HCT116 (cell line): Measurements from ENCODE around the gene NETO1. TPM values are rescaled to one million over a fixed set of nuclear protein-coding genes. Genes with fewer than 3 reads are reported as not detected.

Experiments used
- ATAC-seq: fragments of 200-7000 bp; cut with Tn5 transposase; 2 replicates; pipeline ENCODE4 v1.9.1; 2020; ENCODE audit warnings: mild to moderate bottlenecking, moderate library complexity
- BruUV-seq: library from RNA; stranded (reverse); fragments of 400-500 nt; replicated peaks from 2 replicates; lab custom pipeline; 2021; lab: Mats Ljungman, UMichigan
- CTCF ChIA-PET: fragments of 300-600 bp; sonication (Branson Sonifier 250); formaldehyde crosslinking; loops from one replicate; lab custom pipeline; 2021; ENCODE audit warnings: antibody characterized with exemption; lab: Charles Lee
- POLR2A ChIA-PET: fragments of 300-600, 350-600 bp; sonication (Branson Sonifier 250); formaldehyde crosslinking; loops from one replicate; lab custom pipeline; 2021; ENCODE audit warnings: antibody characterized with exemption; lab: Charles Lee
- RAD21 ChIA-PET, 2 experiments: fragments of 300-600 bp; sonication (Branson Sonifier 250); formaldehyde crosslinking; loops; one replicate each; lab custom pipeline; 2023; ENCODE audit warnings: low total read pairs in 2 of 2; ENCODE audit not compliant: uncharacterized antibody in 2 of 2, unreplicated experiment in 2 of 2, low non-redundant PET in 1 of 2; lab: Charles Lee
- DNase-seq: peaks from one replicate; pipeline ENCODE4 v3.0.0-alpha.2; 2010; ENCODE audit warnings: low read depth, low spot score
- H2AFZ ChIP-seq: fragments of 200-600 bp; shearing (Covaris generic), sonication (generic); 2 replicates; pipeline ENCODE4 v1.6.1; 2017; ENCODE audit warnings: low read depth, mixed run types, mixed read lengths, antibody characterized with exemption, low read length; ENCODE audit not compliant: poor library complexity, severe bottlenecking
- H3K27ac ChIP-seq: 2 replicates; pipeline ENCODE4 v1.5.1; 2012; ENCODE audit warnings: low read depth, low read length
- H3K27me3 ChIP-seq: fragments of 200-600 bp; sonication (generic); 2 replicates; pipeline ENCODE4 v1.6.1; 2016; ENCODE audit warnings: mixed run types, low read length, mixed read lengths; ENCODE audit not compliant: insufficient read depth
- H3K36me3 ChIP-seq, 2 experiments: fragments of 200-500 bp in 1 of 2; fragments of 200-600 bp in 1 of 2; sonication (Bioruptor generic) in 1 of 2; sonication (generic) in 1 of 2; 2 replicates each; pipeline versions ENCODE4 v1.5.1 to v1.6.1; 2014 to 2016; ENCODE audit warnings: low read length in 2 of 2, inconsistent platforms in 1 of 2, mixed read lengths in 1 of 2, mixed run types in 1 of 2; ENCODE audit not compliant: insufficient read depth in 2 of 2, control insufficient read depth in 1 of 2
- H3K4me1 ChIP-seq, 2 experiments: fragments of 200-600 bp in 1 of 2; sonication (generic) in 1 of 2; 2 replicates each; pipeline versions ENCODE4 v1.5.1 to v1.6.1; 2012 to 2017; ENCODE audit warnings: low read length in 2 of 2, inconsistent platforms in 1 of 2, mild to moderate bottlenecking in 1 of 2, mixed read lengths in 1 of 2, mixed run types in 1 of 2, moderate library complexity in 1 of 2; ENCODE audit not compliant: insufficient read depth in 2 of 2, control insufficient read depth in 1 of 2
- H3K4me2 ChIP-seq: fragments of 200-600 bp; sonication (generic); 2 replicates; pipeline ENCODE4 v1.6.1; 2017; ENCODE audit warnings: mixed run types, low read length, mixed read lengths
- H3K4me3 ChIP-seq, 2 experiments: fragments of 200-600 bp in 1 of 2; sonication (generic) in 1 of 2; replicated peaks in 1 of 2; 2 replicates each; pipeline ENCODE4 v1.5.1; 2011 to 2016; ENCODE audit warnings: low read length in 2 of 2, control low read depth in 1 of 2, low read depth in 1 of 2, mild to moderate bottlenecking in 1 of 2, mixed read lengths in 1 of 2, mixed run types in 1 of 2
- H3K79me2 ChIP-seq: fragments of 200-600 bp; sonication (generic); 2 replicates; pipeline ENCODE4 v1.6.1; 2017; ENCODE audit warnings: mild to moderate bottlenecking, mixed run types, low read length, moderate library complexity, mixed read lengths; ENCODE audit not compliant: insufficient read depth
- H3K9ac ChIP-seq: fragments of 200-600 bp; sonication (generic); 2 replicates; pipeline ENCODE4 v1.6.1; 2016; ENCODE audit warnings: low read length, mixed read lengths
- H3K9me2 ChIP-seq: fragments of 200-600 bp; sonication (generic), shearing (Covaris generic); 2 replicates; pipeline ENCODE4 v1.6.1; 2017; ENCODE audit warnings: mixed run types, mild to moderate bottlenecking, moderate library complexity; ENCODE audit not compliant: insufficient read depth
- H3K9me3 ChIP-seq, 2 experiments: fragments of 200-500 bp in 1 of 2; fragments of 200-600 bp in 1 of 2; sonication (Bioruptor generic) in 1 of 2; sonication (generic) in 1 of 2; 2 replicates each; pipeline ENCODE4 v1.6.1; 2014 to 2017; ENCODE audit warnings: low read length in 2 of 2, mixed read lengths in 2 of 2, inconsistent platforms in 1 of 2, low read depth in 1 of 2, mild to moderate bottlenecking in 1 of 2, mixed run types in 1 of 2, moderate library complexity in 1 of 2; ENCODE audit not compliant: control insufficient read depth in 1 of 2, insufficient read depth in 1 of 2
- H4K20me1 ChIP-seq: fragments of 200-600 bp; sonication (generic), shearing (Covaris generic); 2 replicates; pipeline ENCODE4 v1.6.1; 2017; ENCODE audit warnings: mixed run types, mild to moderate bottlenecking, moderate library complexity; ENCODE audit not compliant: insufficient read depth
- EGR1 ChIP-seq: IDR thresholded peaks from 2 replicates; pipeline ENCODE4 v1.6.1; 2012; ENCODE audit warnings: low read depth
- ELF1 ChIP-seq: IDR thresholded peaks from 2 replicates; pipeline ENCODE4 v1.6.1; 2012; ENCODE audit warnings: low read depth, borderline replicate concordance
- JUND ChIP-seq: IDR thresholded peaks from 2 replicates; pipeline ENCODE4 v1.6.1; 2012
- POLR2AphosphoS5 ChIP-seq: IDR thresholded peaks from 2 replicates; pipeline ENCODE4 v1.6.1; 2011; ENCODE audit warnings: mild to moderate bottlenecking, low read depth, low read length, moderate library complexity
- REST ChIP-seq: IDR thresholded peaks from 2 replicates; pipeline ENCODE4 v1.6.1; 2012; ENCODE audit warnings: low read depth
- SRF ChIP-seq: IDR thresholded peaks from 2 replicates; pipeline ENCODE4 v1.6.1; 2012; ENCODE audit warnings: low read depth
- TCF7L2 ChIP-seq: IDR thresholded peaks from 2 replicates; pipeline ENCODE4 v1.7.0; 2011; ENCODE audit warnings: borderline replicate concordance, inconsistent platforms; ENCODE audit not compliant: insufficient read depth, insufficient read length; ENCODE audit errors: extremely low read depth
- ZBTB33 ChIP-seq: IDR thresholded peaks from 2 replicates; pipeline ENCODE4 v1.6.1; 2011; ENCODE audit warnings: mild to moderate bottlenecking, low read length, moderate library complexity; ENCODE audit not compliant: insufficient replicate concordance; ENCODE audit errors: extremely low read depth
- ZNF274 ChIP-seq: fragments of 200-500 bp; sonication (Bioruptor generic); IDR thresholded peaks from 2 replicates; pipeline ENCODE4 v1.6.1; 2014; ENCODE audit warnings: mild to moderate bottlenecking, low read depth, low read length, inconsistent platforms
- intact Hi-C: fragments of 100-400 bp; cut with micrococcal nuclease; formaldehyde crosslinking; loops from 2 replicates; pipeline ENCODE4 v1.10.0; 2022
- total RNA-seq: library from RNA; stranded (reverse); gene quantifications from one replicate; pipeline ENCODE4 v1.2.1, GENCODE V29; 2021; ENCODE audit not compliant: unreplicated experiment

NETO1 gene
- total RNA-seq, 1 experiment from 2014 or later: not detected

DNA sequence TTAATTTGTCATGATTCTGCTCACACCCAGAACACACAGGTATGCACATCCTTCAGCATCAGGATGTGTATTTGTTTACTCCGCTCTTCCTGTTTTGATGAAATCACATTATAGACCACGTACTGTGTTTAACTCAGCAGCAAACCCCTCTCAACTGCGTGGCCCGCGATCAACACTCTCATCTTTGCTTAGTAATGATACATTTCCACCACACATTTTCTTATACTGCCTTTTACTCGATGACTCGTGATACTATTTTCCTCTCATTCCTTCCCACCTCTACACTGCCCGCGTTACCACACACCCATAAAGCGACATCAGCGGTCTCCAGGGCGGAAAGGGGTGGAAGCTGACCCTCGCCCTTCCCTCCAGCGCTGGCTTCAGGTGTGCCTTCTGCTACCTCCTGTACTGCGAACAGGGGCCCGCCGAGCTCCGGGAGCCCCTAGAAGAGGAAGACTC is 1.3 kb downstream of the NETO1 start:
- H4K20me1 ChIP-seq: no peaks in the 10 kb centered on the region
- CTCF ChIA-PET: no interaction called here

More for the DNA sequence above, 1.3 kb downstream of the NETO1 start:
- Histone ChIP-seq H3K4me2 (no peak overlapping the region), H3K9me3 (peaks cover 5 to 7% of the 10 kb centered on the region in 2 experiments; a peak in 2 of 4 replicates), H3K9me2 (no peaks in the 10 kb centered on the region), H3K4me3 (no peak overlapping the region), H3K27me3 (no peaks in the 10 kb centered on the region), H3K9ac (no peak overlapping the region), H3K4me1 (no peaks in the 10 kb centered on the region), H3K79me2 (no peaks in the 10 kb centered on the region), H3K27ac (no peak overlapping the region), H3K36me3 (no peaks in the 10 kb centered on the region), H2AFZ (no peak overlapping the region)
- ChIA-PET POLR2A (no interaction called here), RAD21 (no interaction called here)
- DNase-seq (no peak), ATAC-seq (no peak)
- no TSS peak for BruUV-seq
- intact Hi-C loops: no loop called here
- no peak for TF ChIP-seq ZBTB33
- TF ChIP-seq POLR2AphosphoS5: no peak
- no peak for TF ChIP-seq ELF1
- TF ChIP-seq SRF: no peak
- TF ChIP-seq TCF7L2: no peak
- TF ChIP-seq EGR1: no peak
- TF ChIP-seq JUND: no peak
- TF ChIP-seq ZNF274: no peak
- no peak for TF ChIP-seq REST
